Mesothelial cell of epicardium (in vitro differentiated cells): Measurements from ENCODE around the gene GPSM1. TPM values are rescaled to one million over a fixed set of nuclear protein-coding genes. Genes with fewer than 3 reads are reported as not detected.
A peak's percentile ranks its signal among the peaks of the same experiment; 100 is the strongest.

ENCODE experiments used
- DNase-seq, 2 experiments: peaks; one replicate each; pipeline ENCODE4 v3.0.0; 2021; ENCODE audit warnings: low spot score in 2 of 2; ENCODE audit not compliant: unreplicated experiment in 2 of 2
- H3K27ac Mint-ChIP-seq: 2 replicates; pipeline ENCODE4 v1.8.0; 2021; ENCODE audit warnings: mixed read lengths
- H3K27me3 Mint-ChIP-seq: 2 replicates; pipeline ENCODE4 v1.8.0; 2021; ENCODE audit warnings: low read depth, mixed read lengths
- H3K36me3 Mint-ChIP-seq: 2 replicates; pipeline ENCODE4 v1.8.0; 2021; ENCODE audit warnings: mixed read lengths
- H3K4me1 Mint-ChIP-seq: 2 replicates; pipeline ENCODE4 v1.8.0; 2021; ENCODE audit warnings: mixed read lengths
- H3K4me3 Mint-ChIP-seq: 2 replicates; pipeline ENCODE4 v1.8.0; 2021; ENCODE audit warnings: mild to moderate bottlenecking, moderate library complexity, mixed read lengths
- H3K9me3 Mint-ChIP-seq: 2 replicates; pipeline ENCODE4 v1.8.0; 2021; ENCODE audit warnings: mixed read lengths
- CTCF ChIP-seq: fragments of 200-600 bp; sonication (generic); IDR thresholded peaks from one replicate; pipeline ENCODE4 v1.5.0; 2021; ENCODE audit warnings: antibody characterized with exemption; ENCODE audit not compliant: unreplicated experiment
- total RNA-seq: library from RNA; stranded (reverse); gene quantifications from 3 replicates; pipeline ENCODE4 v1.2.1, GENCODE V29; 2021

The GPSM1 gene
- total RNA-seq, 1 donor from 2014 or later: 102 TPM

GRCh38 chr9:136280535-136281315 is 46.6 kb upstream of the GPSM1 start:
- Mint-ChIP-seq H3K27me3 (peaks cover 32% of the 10 kb centered on the region), H3K36me3 (no peaks in the 10 kb centered on the region), H3K9me3 (no peaks in the 10 kb centered on the region), H3K4me3 (no peak overlapping the region), H3K27ac (no peak overlapping the region), H3K4me1 (no peaks in the 10 kb centered on the region)
- DNase-seq: no peak
- TF ChIP-seq CTCF: no peak

- Mint-ChIP-seq H3K4me1 (no peaks in the 10 kb centered on the region), H3K27ac (no peak overlapping the region), H3K9me3 (no peaks in the 10 kb centered on the region), H3K27me3 (peaks cover 29% of the 10 kb centered on the region), H3K36me3 (no peaks in the 10 kb centered on the region), H3K4me3 (no peak overlapping the region)
- no peak for DNase-seq
- no peak for TF ChIP-seq CTCF
Observed at GRCh38 chr9:136281421-136282271, 45.7 kb upstream of the GPSM1 start.

- DNase-seq: no peak
- H3K9me3 Mint-ChIP-seq: no peaks in the 10 kb centered on the region
- H3K27ac Mint-ChIP-seq: no peak overlapping the region
Observed at GRCh38 chr9:136282272-136282861, 45.0 kb upstream of the GPSM1 start.

DNA sequence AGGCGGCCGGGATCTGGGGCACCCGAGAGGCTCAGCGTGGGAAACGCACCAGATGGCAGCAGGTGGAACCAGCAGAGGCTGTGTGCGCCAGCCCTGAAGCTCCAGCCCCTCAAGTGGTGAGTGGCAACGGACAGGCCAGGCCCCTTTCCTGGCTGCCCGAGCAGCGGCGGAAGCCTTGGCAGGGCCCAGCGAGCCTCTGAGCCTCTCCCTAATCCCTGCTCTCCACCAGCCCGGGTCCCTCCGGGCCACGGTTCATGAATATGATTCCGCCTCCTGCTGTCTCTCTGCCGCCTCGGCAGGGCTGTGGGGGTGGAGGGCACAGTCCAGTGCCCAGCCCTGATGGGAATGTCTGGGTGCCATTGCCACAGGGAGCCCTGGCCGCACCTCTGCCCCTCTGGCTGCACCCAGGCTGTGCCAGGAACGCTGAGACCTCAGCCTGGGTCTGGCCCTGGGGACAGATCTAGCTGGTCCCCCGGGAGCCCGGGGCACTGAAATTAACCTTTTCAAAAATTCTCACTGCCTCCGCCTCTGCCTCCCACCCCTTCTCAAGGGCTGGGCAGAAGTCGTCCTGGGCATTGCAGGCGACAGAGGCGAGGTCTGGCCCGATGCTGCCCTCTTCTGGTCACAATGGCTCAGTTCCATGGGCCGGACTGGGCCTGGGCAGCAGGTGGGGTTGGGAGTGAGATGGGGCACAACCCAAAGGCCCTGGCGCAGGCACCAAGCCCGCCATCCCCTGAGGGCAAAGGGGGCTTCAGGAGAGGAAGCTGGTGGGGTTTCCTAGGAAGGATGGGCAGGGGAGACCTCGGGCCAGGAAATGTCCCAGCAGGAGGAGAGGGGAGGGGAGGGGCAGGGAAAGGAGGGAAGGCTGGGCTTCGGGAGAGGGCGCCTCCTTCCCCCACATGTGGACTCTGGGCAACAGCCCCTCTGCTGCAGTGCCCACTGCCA is 43.8 kb upstream of the GPSM1 start:
- Mint-ChIP-seq H3K9me3 (no peaks in the 10 kb centered on the region), H3K36me3 (no peaks in the 10 kb centered on the region), H3K27me3 (peaks cover 33% of the 10 kb centered on the region), H3K27ac (no peak overlapping the region), H3K4me1 (peaks cover 2% of the 10 kb centered on the region), H3K4me3 (no peak overlapping the region)
- peak; percentile 79 for TF ChIP-seq CTCF
- peak; percentile 59 to 84 for DNase-seq

More at GRCh38 chr9:136282272-136282861, 45.0 kb upstream of the GPSM1 start:
- no peak for TF ChIP-seq CTCF
- Mint-ChIP-seq H3K36me3 (no peaks in the 10 kb centered on the region), H3K27me3 (peaks cover 34% of the 10 kb centered on the region), H3K4me1 (no peaks in the 10 kb centered on the region), H3K4me3 (no peak overlapping the region)

DNA sequence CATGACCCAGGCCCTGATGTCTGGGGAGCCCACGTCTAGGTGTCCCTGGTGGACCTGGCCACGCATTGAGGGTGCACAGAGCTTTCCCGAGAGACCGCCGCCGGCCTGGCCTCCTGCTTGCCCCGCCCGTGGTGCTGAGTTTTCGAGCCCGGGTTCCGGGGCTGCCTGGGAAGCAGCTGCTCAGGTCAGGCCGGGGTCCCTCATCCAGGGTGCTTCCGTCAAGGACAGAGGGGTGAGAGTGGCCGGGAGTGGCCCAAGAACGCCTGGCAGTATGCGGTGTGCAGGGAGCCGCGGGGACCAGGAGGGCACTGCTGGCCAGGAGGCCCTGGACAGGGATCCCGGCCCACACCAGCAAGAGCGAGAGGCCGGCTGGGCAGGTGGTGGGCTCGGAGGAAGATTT is 43.0 kb upstream of the GPSM1 start:
- no peaks in the 10 kb centered on the region for H3K36me3 Mint-ChIP-seq
- H3K27ac Mint-ChIP-seq: no peak overlapping the region
- H3K4me3 Mint-ChIP-seq: no peak overlapping the region
- H3K9me3 Mint-ChIP-seq: no peaks in the 10 kb centered on the region
- H3K4me1 Mint-ChIP-seq: peaks cover 3% of the 10 kb centered on the region
- no peak for DNase-seq
- TF ChIP-seq CTCF: no peak
- peaks cover 31% of the 10 kb centered on the region for H3K27me3 Mint-ChIP-seq
